T-helper 2 cell (primary cell): Measurements from ENCODE around the gene FMNL1.
A peak's percentile ranks its signal among the peaks of the same experiment; 100 is the strongest.

Experiments
- DNase-seq, 5 experiments: peaks; one replicate each; pipeline versions ENCODE4 v3.0.0 to v3.0.0-alpha.2; 2012 to 2022

FMNL1 gene

GRCh38 chr17:45223539-45224528, 2.1 kb downstream of the FMNL1 start:
- peak in 3 of 5 experiments; percentile 34 to 77 (median 75) for DNase-seq

- DNase-seq, result peak in 2 of 5 experiments; percentile 34 to 51
These were observed 3.0 kb downstream of the FMNL1 start for GRCh38 chr17:45224671-45225050.

GRCh38 chr17:45225051-45225700, 3.5 kb downstream of the FMNL1 start:
- DNase-seq, result peak in 2 of 5 experiments; percentile 57 to 71

GRCh38 chr17:45225964-45226530, 4.4 kb downstream of the FMNL1 start:
- peak; percentile 71 to 100 (median 90) for DNase-seq

- DNase-seq, result no peak
These were observed 4.9 kb downstream of the FMNL1 start for GRCh38 chr17:45226576-45226975.

GRCh38 chr17:45227101-45227925, 5.6 kb downstream of the FMNL1 start:
- peak in 1 of 5 experiments; percentile 48 for DNase-seq

GRCh38 chr17:45227926-45228762, 6.5 kb downstream of the FMNL1 start:
- DNase-seq, result peak in 2 of 5 experiments; percentile 18 to 38

GRCh38 chr17:45228763-45229539, 7.3 kb downstream of the FMNL1 start:
- DNase-seq, result peak; percentile 53 to 97 (median 81)

- DNase-seq, result no peak
These were observed 8.2 kb downstream of the FMNL1 start for GRCh38 chr17:45229681-45230409.

- no peak for DNase-seq
These were observed 8.7 kb downstream of the FMNL1 start for GRCh38 chr17:45230410-45230786.

- no peak for DNase-seq
These were observed 9.2 kb downstream of the FMNL1 start for GRCh38 chr17:45230787-45231480.

- DNase-seq, result no peak
These were observed 9.9 kb downstream of the FMNL1 start for GRCh38 chr17:45231481-45232116.

- DNase-seq, result no peak
These were observed 11.1 kb downstream of the FMNL1 start for GRCh38 chr17:45232514-45233422.

GRCh38 chr17:45233423-45233924, 11.8 kb downstream of the FMNL1 start:
- no peak for DNase-seq

GRCh38 chr17:45234641-45235415, 13.1 kb downstream of the FMNL1 start:
- peak in 3 of 5 experiments; percentile 37 to 56 (median 48) for DNase-seq
